Heart left ventricle (tissue), 16 donors: Measurements from ENCODE around the gene ARID3A. TPM values are rescaled to one million over a fixed set of nuclear protein-coding genes. Genes with fewer than 3 reads are reported as not detected.

Source experiments
- ATAC-seq, 4 donors: fragments of 200-7000 bp; cut with Tn5 transposase; one replicate each; pipeline ENCODE4 v1.9.1; 2020 to 2022; ENCODE audit warnings: moderate library complexity in 4 of 4, mild to moderate bottlenecking in 3 of 4, moderate number of reproducible peaks in 1 of 4
- DNase-seq, 5 donors: peaks; one replicate each; pipeline ENCODE4 v3.0.0-alpha.2; 2020
- H3K27ac ChIP-seq, 12 donors: fragments of 200-600 bp; sonication (generic) in 4 of 12; one replicate each; pipeline versions ENCODE4 v1.5.0 to v1.8.0; 2016 to 2022; ENCODE audit warnings: mild to moderate bottlenecking in 2 of 12
- H3K27me3 ChIP-seq, 9 donors: fragments of 200-600 bp; sonication (generic) in 2 of 9; one replicate each; pipeline versions ENCODE4 v1.5.1 to v1.8.0; 2016 to 2022; ENCODE audit warnings: mild to moderate bottlenecking in 3 of 9
- H3K36me3 ChIP-seq, 9 donors: fragments of 200-600 bp; sonication (generic) in 2 of 9; one replicate each; pipeline versions ENCODE4 v1.5.0 to v1.8.0; 2018 to 2022; ENCODE audit warnings: mild to moderate bottlenecking in 2 of 9
- H3K4me1 ChIP-seq, 12 donors: fragments of 200-600 bp; sonication (generic) in 4 of 12; one replicate each; pipeline versions ENCODE4 v1.5.0 to v1.8.0; 2016 to 2022; ENCODE audit warnings: mild to moderate bottlenecking in 3 of 12
- H3K4me3 ChIP-seq, 12 donors: fragments of 200-600 bp; sonication (generic) in 4 of 12; one replicate each; pipeline versions ENCODE4 v1.5.0 to v1.8.0; 2017 to 2022; ENCODE audit warnings: mild to moderate bottlenecking in 9 of 12, moderate library complexity in 4 of 12
- H3K9me3 ChIP-seq, 12 donors: fragments of 200-600 bp; sonication (generic) in 4 of 12; one replicate each; pipeline versions ENCODE4 v1.5.0 to v1.8.0; 2016 to 2022; ENCODE audit warnings: mild to moderate bottlenecking in 1 of 12
- CTCF ChIP-seq, 12 donors: fragments of 200-600 bp; sonication (generic) in 4 of 12; IDR thresholded peaks; one replicate each; pipeline versions ENCODE4 v1.5.0 to v1.8.0; 2018 to 2022; ENCODE audit warnings: antibody characterized with exemption in 12 of 12, mild to moderate bottlenecking in 5 of 12
- POLR2A ChIP-seq, 2 donors: fragments of 450-650 bp; IDR thresholded peaks; one replicate each; pipeline ENCODE4 v1.6.1; 2017; ENCODE audit warnings: antibody characterized with exemption in 2 of 2, mild to moderate bottlenecking in 2 of 2, moderate library complexity in 2 of 2
- WGBS, 4 donors: extraction: QIAGEN DNeasy Blood & Tissue Kit in 2 of 4; methylation state at CpG; one replicate each; pipeline versions ENCODE4 v1.1.5 to v1.1.7; 2013 to 2018; 5-methylcytosine and 5-hydroxymethylcytosine counted together
- intact Hi-C, 10 donors: fragments of 100-400 bp; cut with DNase I; formaldehyde crosslinking; loops; one replicate each; pipeline versions ENCODE4 v1.11.1 to v1.14.2; 2022
- polyA plus RNA-seq, 2 donors: library from polyadenylated mRNA; stranded (reverse); fragments of 200-250 nt; gene quantifications; one replicate each; pipeline ENCODE4 v1.2.3, GENCODE V29; 2013
- total RNA-seq, 9 donors: library from RNA; depleted of rRNA in 2 of 9; stranded (reverse); fragments of >200 nt in 2 of 9; fragmentation: NEBNext Ultra II Directional in 3 of 9; extraction: Animal tissue kit (Norgen Biotek cat#: 25700) in 3 of 9; gene quantifications; one replicate each; pipeline versions ENCODE4 v1.1.0 to v1.2.4, GENCODE V29; 2016 to 2023
- donor health status: ischemic (EF 13 %, LVEDD 7.1; RV severe dilation, severe dysfunction).
- donor health status: healthy with polysubstance abuse.
- donor health status: DM: no; HTN: yes; CAD: no.
- donor health status: DM: no; HTN: no; CAD: no.
- donor health status: ischemic (EF 25% LVEDD 6.9; RV normal size, moderate dysfunction).
- donor health status: ischemic (EF 25% LVEDD 5.7; RV mildly dilated, moderate dysfunction).
- donor health status: healthy.
- donor health status: DM: yes; HTN: yes; CAD: no.
- donor health status: ischemic (EF 35%, LVEDD 5.7; RV mildly dilated, moderate dysfunction).
- donor health status: nonischemic (EF 11% LVEDD 7.7; RV severe dilation, severe dysfunction).
- donor health status: DM: yes; HTN: yes; CAD: no.
- donor health status: PGD.
- donor health status: ischemic (EF 29% LVEDD 5.4; RV normal size, mild dysfunction).
- donor health status: nonischemic (EF 23%, LVEDD 6.1; RV moderate dilation, normal function).

The ARID3A gene
- total and polyA plus RNA-seq, 11 donors: 1.9 to 15.7 (median 5.8) TPM

DNA sequence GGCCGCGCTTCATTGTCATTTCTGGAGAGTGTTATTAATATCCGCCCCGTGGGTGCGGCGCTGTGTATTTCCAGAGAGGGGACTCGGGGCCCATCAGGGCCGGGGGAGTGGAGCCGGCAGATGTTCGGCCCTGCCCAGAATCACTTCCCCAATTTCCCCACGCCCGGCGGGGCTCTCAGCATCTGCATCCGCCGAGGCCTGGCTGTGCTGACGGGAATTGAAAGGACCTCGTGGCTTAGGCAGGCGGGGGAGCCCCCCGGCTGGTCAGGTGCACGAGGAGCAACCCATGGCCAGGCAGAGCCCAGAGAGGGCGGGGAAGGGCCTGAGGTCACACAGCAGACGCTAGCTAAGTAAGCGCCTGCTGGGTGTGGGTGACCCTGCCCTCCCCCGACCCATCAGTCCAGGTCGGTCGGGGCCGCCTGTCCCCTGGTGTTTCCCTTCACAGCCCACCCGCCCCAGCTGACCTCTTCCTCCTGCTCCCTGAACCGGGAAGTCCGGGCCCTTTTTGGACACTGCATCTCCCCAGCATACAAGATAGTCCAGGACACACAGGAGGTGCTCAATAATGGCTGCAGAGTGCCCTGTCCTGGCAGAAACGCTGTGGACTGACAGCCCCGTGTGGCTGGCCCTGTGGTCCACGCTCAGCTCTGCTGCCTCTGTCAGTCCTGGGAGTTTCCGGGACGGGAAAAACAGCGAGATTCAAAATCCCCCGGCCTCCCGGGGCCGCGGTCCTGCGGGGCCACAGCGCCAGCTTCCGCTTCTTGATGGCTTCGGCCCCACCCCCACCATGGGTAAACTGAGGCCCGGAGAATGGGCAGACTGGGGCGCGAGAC is 22.1 kb downstream of the ARID3A start:
- Histone ChIP-seq H3K27me3 (no peaks in the 10 kb centered on the region), H3K36me3 (peaks cover 0 to 5% (median 0%) of the 10 kb centered on the region in 9 donors), H3K9me3 (peaks cover 0 to 4% (median 0%) of the 10 kb centered on the region in 12 donors), H3K4me3 (no peak overlapping the region), H3K4me1 (peaks cover 0 to 21% (median 0%) of the 10 kb centered on the region in 12 donors), H3K27ac (peak overlapping the region in 2 of 12 donors; percentile 13 to 33)
- peak; percentile 59 to 80 (median 73) for ATAC-seq
- WGBS, 4 donors: 84 to 90% (median 87%) methylated on average over 34 to 47 of the region's 47 CpGs
- TF ChIP-seq CTCF (IDR thresholded peaks at IDR 0.05) (no peak), POLR2A (IDR thresholded peaks at IDR 0.05) (no peak)
- intact Hi-C loops: no loop called here
- peak; percentile 63 to 88 (median 73) for DNase-seq

DNA sequence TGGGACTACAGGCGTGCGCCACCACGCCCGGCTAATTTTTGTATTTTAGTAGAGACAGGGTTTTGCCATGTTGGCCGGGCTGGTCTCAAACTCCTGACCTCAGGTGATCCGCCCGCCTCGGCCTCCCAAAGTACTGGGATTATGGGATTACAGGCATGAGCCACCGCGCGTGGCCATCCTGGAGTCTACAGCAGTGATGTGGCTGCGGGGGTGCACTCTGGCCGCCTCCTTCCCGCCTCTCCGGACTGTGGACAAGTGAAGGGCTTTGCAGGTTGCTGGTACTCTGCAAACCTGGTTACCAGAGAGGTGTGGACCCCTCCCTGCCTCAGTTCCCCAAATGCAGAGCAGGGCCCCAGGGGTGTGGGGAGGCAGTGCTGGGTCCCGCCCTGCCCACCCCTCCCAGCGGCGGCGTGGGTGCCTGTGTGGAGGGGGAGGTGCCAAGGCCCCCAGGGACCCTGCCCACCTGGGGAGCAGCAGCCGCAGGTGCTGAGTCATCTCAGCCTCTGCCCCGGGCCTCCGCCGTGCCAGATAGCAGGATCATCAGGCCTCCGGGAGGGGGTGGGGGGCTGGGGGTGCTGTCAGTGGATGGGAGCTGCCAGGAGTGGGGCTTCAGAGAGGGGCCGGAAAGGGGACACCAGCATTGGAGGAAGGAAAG is 23.1 kb downstream of the ARID3A start:
- Histone ChIP-seq H3K4me1 (peaks cover 0 to 28% (median 0%) of the 10 kb centered on the region in 12 donors), H3K36me3 (peaks cover 0 to 3% (median 0%) of the 10 kb centered on the region in 9 donors), H3K4me3 (no peak overlapping the region), H3K27me3 (no peaks in the 10 kb centered on the region), H3K9me3 (no peaks in the 10 kb centered on the region), H3K27ac (no peak overlapping the region)
- intact Hi-C loops: no loop called here
- ATAC-seq: no peak
- TF ChIP-seq POLR2A (IDR thresholded peaks at IDR 0.05): no peak
- no peak for TF ChIP-seq CTCF (IDR thresholded peaks at IDR 0.05)
- no peak for DNase-seq
- WGBS, 4 donors: 90 to 97% (median 93%) methylated on average over 16 to 25 of the region's 25 CpGs

GRCh38 chr19:950352-951066 is 24.7 kb downstream of the ARID3A start:
- no peak for TF ChIP-seq CTCF (IDR thresholded peaks at IDR 0.05)
- no peak for TF ChIP-seq POLR2A (IDR thresholded peaks at IDR 0.05)
- peaks cover 0 to 28% (median 0%) of the 10 kb centered on the region in 12 donors for H3K4me1 ChIP-seq
- DNase-seq (no peak), ATAC-seq (no peak)
- H3K27ac ChIP-seq: no peak overlapping the region
- 82 to 93% (median 89%) methylated on average over 16 to 17 of the region's 17 CpGs for WGBS, 4 donors
- H3K9me3 ChIP-seq: no peaks in the 10 kb centered on the region
- H3K4me3 ChIP-seq: no peak overlapping the region
- H3K27me3 ChIP-seq: no peaks in the 10 kb centered on the region
- H3K36me3 ChIP-seq: peaks cover 0 to 3% (median 0%) of the 10 kb centered on the region in 9 donors
- intact Hi-C loops: no loop called here
